Upper lobe of left lung (tissue), 4 donors: Measurements from ENCODE around the gene ALDH16A1.

Source experiments
- POLR2A ChIP-seq, 4 donors: fragments of 450-650 bp; IDR thresholded peaks; one replicate each; pipeline ENCODE4 v1.5.1; 2016 to 2017; ENCODE audit warnings: antibody characterized with exemption in 4 of 4, mild to moderate bottlenecking in 2 of 4
- POLR2AphosphoS5 ChIP-seq, 2 donors: sonication (generic); formaldehyde crosslinking; IDR thresholded peaks; one replicate each; pipeline ENCODE4 v1.5.1; 2017; ENCODE audit warnings: antibody characterized with exemption in 2 of 2
- TF ChIP-seq, protein P1 (sequence below), 6 experiments: fragments of 450-650 bp in 4 of 6; fragments of 200-600 bp in 2 of 6; sonication (generic) in 2 of 6; IDR thresholded peaks; one replicate each; pipeline ENCODE4 v1.5.1; 2016 to 2019; ENCODE audit warnings: antibody characterized with exemption in 6 of 6

DNA sequence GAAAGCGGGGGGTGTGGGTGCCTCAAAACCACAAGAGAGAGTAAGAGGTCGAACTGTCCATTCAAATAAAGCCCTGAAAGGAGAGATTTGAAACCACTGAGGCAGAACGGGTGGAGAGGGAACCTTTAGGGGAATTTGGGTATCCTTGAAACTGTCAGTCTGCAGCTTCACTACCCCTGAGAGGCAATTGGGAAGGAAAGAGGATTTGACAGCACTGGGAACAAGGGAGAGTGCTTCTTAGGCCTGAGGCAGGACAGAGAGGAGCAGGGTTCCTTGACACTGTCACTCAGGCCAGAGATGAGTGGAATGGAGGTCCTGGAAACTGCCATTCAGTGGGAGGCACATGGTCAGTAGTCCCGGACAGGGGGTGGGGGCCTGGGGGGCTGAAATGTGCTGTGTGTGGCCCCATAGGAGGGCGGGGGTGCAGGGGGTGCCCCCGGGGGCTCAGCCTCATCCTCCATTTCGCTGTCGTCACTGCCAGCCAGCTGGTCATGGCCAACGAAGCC is 22.8 kb upstream of the ALDH16A1 start:
- TF ChIP-seq POLR2A (IDR thresholded peaks at IDR 0.05) = no peak
- TF ChIP-seq, protein P1, sequence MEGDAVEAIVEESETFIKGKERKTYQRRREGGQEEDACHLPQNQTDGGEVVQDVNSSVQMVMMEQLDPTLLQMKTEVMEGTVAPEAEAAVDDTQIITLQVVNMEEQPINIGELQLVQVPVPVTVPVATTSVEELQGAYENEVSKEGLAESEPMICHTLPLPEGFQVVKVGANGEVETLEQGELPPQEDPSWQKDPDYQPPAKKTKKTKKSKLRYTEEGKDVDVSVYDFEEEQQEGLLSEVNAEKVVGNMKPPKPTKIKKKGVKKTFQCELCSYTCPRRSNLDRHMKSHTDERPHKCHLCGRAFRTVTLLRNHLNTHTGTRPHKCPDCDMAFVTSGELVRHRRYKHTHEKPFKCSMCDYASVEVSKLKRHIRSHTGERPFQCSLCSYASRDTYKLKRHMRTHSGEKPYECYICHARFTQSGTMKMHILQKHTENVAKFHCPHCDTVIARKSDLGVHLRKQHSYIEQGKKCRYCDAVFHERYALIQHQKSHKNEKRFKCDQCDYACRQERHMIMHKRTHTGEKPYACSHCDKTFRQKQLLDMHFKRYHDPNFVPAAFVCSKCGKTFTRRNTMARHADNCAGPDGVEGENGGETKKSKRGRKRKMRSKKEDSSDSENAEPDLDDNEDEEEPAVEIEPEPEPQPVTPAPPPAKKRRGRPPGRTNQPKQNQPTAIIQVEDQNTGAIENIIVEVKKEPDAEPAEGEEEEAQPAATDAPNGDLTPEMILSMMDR (IDR thresholded peaks at IDR 0.05) = no peak
- no peak for TF ChIP-seq POLR2AphosphoS5 (IDR thresholded peaks at IDR 0.05)
